Spleen (tissue), 11 donors: ENCODE data around the gene GCM1. TPM values are rescaled to one million over a fixed set of nuclear protein-coding genes. Genes with fewer than 3 reads are reported as not detected.

Experiments used
- DNase-seq: peaks from one replicate; pipeline ENCODE4 v3.0.0-alpha.2; 2020
- H3K27ac ChIP-seq, 8 donors: fragments of 200-600 bp; sonication (generic) in 7 of 8; 1 replicate in 4 of 8; 2 replicates in 4 of 8; pipeline versions ENCODE4 v1.5.0 to v1.8.0; 2016 to 2021; ENCODE audit warnings: inconsistent platforms in 4 of 8, mild to moderate bottlenecking in 4 of 8, moderate library complexity in 1 of 8
- H3K27me3 ChIP-seq, 7 donors: fragments of 200-600 bp; sonication (generic) in 6 of 7; replicated peaks in 1 of 7; 1 replicate in 4 of 7; 2 replicates in 3 of 7; pipeline versions ENCODE4 v1.5.0 to v1.8.0; 2016 to 2021; ENCODE audit warnings: inconsistent platforms in 3 of 7, mild to moderate bottlenecking in 1 of 7
- H3K36me3 ChIP-seq, 6 donors: fragments of 200-600 bp; sonication (generic) in 5 of 6; 1 replicate in 4 of 6; 2 replicates in 2 of 6; pipeline versions ENCODE4 v1.5.0 to v1.8.0; 2016 to 2021; ENCODE audit warnings: inconsistent platforms in 2 of 6
- H3K4me1 ChIP-seq, 6 donors: fragments of 200-600 bp; sonication (generic) in 5 of 6; 1 replicate in 3 of 6; 2 replicates in 3 of 6; pipeline versions ENCODE4 v1.5.0 to v1.8.0; 2016 to 2021; ENCODE audit warnings: inconsistent platforms in 3 of 6
- H3K4me3 ChIP-seq, 8 donors: fragments of 200-600 bp; sonication (generic) in 7 of 8; 1 replicate in 4 of 8; 2 replicates in 4 of 8; pipeline versions ENCODE4 v1.5.0 to v1.8.0; 2016 to 2021; ENCODE audit warnings: inconsistent platforms in 4 of 8, mild to moderate bottlenecking in 4 of 8, moderate library complexity in 2 of 8
- H3K9me3 ChIP-seq, 8 donors: fragments of 200-600 bp; sonication (generic) in 7 of 8; 1 replicate in 4 of 8; 2 replicates in 4 of 8; pipeline versions ENCODE4 v1.5.0 to v1.8.0; 2016 to 2021; ENCODE audit warnings: inconsistent platforms in 4 of 8
- CTCF ChIP-seq, 11 experiments: fragments of 200-600 bp in 7 of 11; fragments of 450-650 bp in 4 of 11; sonication (generic) in 4 of 11; IDR thresholded peaks in 8 of 11; conservative IDR thresholded peaks in 3 of 11; 1 replicate in 7 of 11; 2 replicates in 4 of 11; pipeline versions ENCODE4 v1.4.0 to v1.8.0; 2016 to 2021; ENCODE audit warnings: antibody characterized with exemption in 11 of 11, inconsistent platforms in 4 of 11, mild to moderate bottlenecking in 1 of 11
- POLR2A ChIP-seq, 3 donors: fragments of 450-650 bp; IDR thresholded peaks; one replicate each; pipeline ENCODE4 v1.5.1; 2017; ENCODE audit warnings: antibody characterized with exemption in 3 of 3, mild to moderate bottlenecking in 1 of 3
- POLR2AphosphoS5 ChIP-seq, 3 donors: sonication (generic); formaldehyde crosslinking; IDR thresholded peaks; one replicate each; pipeline ENCODE4 v1.5.1; 2017; ENCODE audit warnings: antibody characterized with exemption in 3 of 3
- WGBS, 5 donors: extraction: QIAGEN DNeasy Blood & Tissue Kit in 3 of 5; methylation state at CpG; one replicate each; pipeline versions ENCODE4 v1.1.5 to v1.1.7; 2013 to 2018; 5-methylcytosine and 5-hydroxymethylcytosine counted together
- intact Hi-C: fragments of 100-400 bp; cut with DNase I; formaldehyde crosslinking; loops from one replicate; pipeline ENCODE4 v1.15.0; 2023; ENCODE audit warnings: low total_unique reads
- polyA plus RNA-seq, 3 donors: library from polyadenylated mRNA; stranded (reverse); fragments of 200-250 nt; gene quantifications; one replicate each; pipeline ENCODE4 v1.2.1, GENCODE V29; 2013
- total RNA-seq, 7 donors: library from RNA; depleted of rRNA in 3 of 7; stranded (reverse); fragments of >200 nt in 3 of 7; fragmentation: NEBNext Ultra II Directional in 4 of 7; extraction: Animal tissue kit (Norgen Biotek cat#: 25700) in 4 of 7; gene quantifications; one replicate each; pipeline versions ENCODE4 v1.1.0 to v1.2.1, GENCODE V29; 2016 to 2021
- donor health status: healthy with polysubstance abuse.
- donor health status: DM: no; HTN: no; CAD: no; lungs with moderate emphysema.
- donor health status: DM: no; HTN: no; CAD: no.
- donor health status: Bipolar disorder and iron deficiency.
- donor health status: healthy.
- donor health status: DM: no; HTN: no; CAD: no.
- donor health status: DM: yes; HTN: yes; CAD: no.

The GCM1 gene
- total and polyA plus RNA-seq, 10 donors = 0.05 to 1.9 (median 0.22) TPM; not detected in 1

- peak; percentile 99 for DNase-seq
- peaks cover 0 to 28% (median 12%) of the 10 kb centered on the region in 6 donors for H3K4me1 ChIP-seq
- peak overlapping the region in 1 of 8 donors; percentile 38 for H3K4me3 ChIP-seq
- 45 to 50% (median 49%) methylated on average over 20 of the region's 20 CpGs for WGBS, 5 donors
- no peaks in the 10 kb centered on the region for H3K27me3 ChIP-seq
- H3K27ac ChIP-seq = peak overlapping the region in 5 of 8 donors; percentile 48 to 76 (median 58)
- H3K36me3 ChIP-seq = no peaks in the 10 kb centered on the region
- intact Hi-C loops = loop anchor here (2.0 to 10.0 kb wide), 4 partner anchors 120 to 483 kb away; no protein-coding TSS in a partner anchor
- TF ChIP-seq POLR2AphosphoS5 (IDR thresholded peaks at IDR 0.05) (peak; percentile 72 to 85 (median 82)), POLR2A (IDR thresholded peaks at IDR 0.05) (no peak), CTCF (IDR thresholded peaks at IDR 0.05 in 8 of 11, conservative IDR thresholded peaks at IDR 0.05 in 3 of 11) (peak; percentile 100)
- no peaks in the 10 kb centered on the region for H3K9me3 ChIP-seq
Measured at GRCh38 chr6:53171605-53172467, 23.2 kb upstream of the GCM1 start.

- DNase-seq = no peak
- Histone ChIP-seq H3K9me3 (peaks cover 0 to 4% (median 0%) of the 10 kb centered on the region in 8 donors), H3K27ac (no peak overlapping the region), H3K36me3 (no peaks in the 10 kb centered on the region), H3K4me1 (peaks cover 0 to 18% (median 10%) of the 10 kb centered on the region in 6 donors), H3K27me3 (no peaks in the 10 kb centered on the region), H3K4me3 (no peak overlapping the region)
- 81 to 88% (median 87%) methylated on average over 4 of the region's 4 CpGs for WGBS, 5 donors
- TF ChIP-seq CTCF (IDR thresholded peaks at IDR 0.05 in 8 of 11, conservative IDR thresholded peaks at IDR 0.05 in 3 of 11) (no peak), POLR2A (IDR thresholded peaks at IDR 0.05) (no peak), POLR2AphosphoS5 (IDR thresholded peaks at IDR 0.05) (no peak)
- intact Hi-C loops = loop anchor here (10.0 kb wide), 1 partner anchor 556 kb away; no protein-coding TSS in a partner anchor
Measured at GRCh38 chr6:53168516-53169267, 20.1 kb upstream of the GCM1 start.

GRCh38 chr6:53165293-53165692 is 16.7 kb upstream of the GCM1 start:
- Histone ChIP-seq H3K27me3 (no peaks in the 10 kb centered on the region), H3K4me3 (no peak overlapping the region), H3K27ac (no peak overlapping the region), H3K36me3 (no peaks in the 10 kb centered on the region), H3K4me1 (peaks cover 0 to 8% (median 5%) of the 10 kb centered on the region in 6 donors), H3K9me3 (peaks cover 0 to 4% (median 0%) of the 10 kb centered on the region in 8 donors)
- TF ChIP-seq CTCF (IDR thresholded peaks at IDR 0.05 in 8 of 11, conservative IDR thresholded peaks at IDR 0.05 in 3 of 11) (no peak), POLR2A (IDR thresholded peaks at IDR 0.05) (no peak), POLR2AphosphoS5 (IDR thresholded peaks at IDR 0.05) (no peak)
- intact Hi-C loops = loop anchor here (10.0 kb wide), 1 partner anchor 560 kb away; no protein-coding TSS in a partner anchor
- DNase-seq = no peak
- 93 to 97% (median 96%) methylated on average over 4 of the region's 4 CpGs for WGBS, 5 donors
